GM23338 (cell line): ENCODE data around the gene GPR176. TPM values are rescaled to one million over a fixed set of nuclear protein-coding genes. Genes with fewer than 3 reads are reported as not detected.

Source experiments
- ATAC-seq: fragments of 200-7000 bp; cut with Tn5 transposase; 3 replicates; pipeline ENCODE4 v1.9.1; 2020
- DNase-seq: peaks from one replicate; pipeline ENCODE4 v3.0.0-alpha.2; 2015; ENCODE audit warnings: low spot score
- H2AFZ ChIP-seq: fragments of 200-600 bp; sonication (generic); 2 replicates; pipeline ENCODE4 v1.8.0; 2016; ENCODE audit warnings: antibody characterized with exemption, mild to moderate bottlenecking, moderate library complexity
- H3F3A ChIP-seq: fragments of 200-600 bp; sonication (generic); replicated peaks from 2 replicates; pipeline ENCODE4 v1.8.0; 2017; ENCODE audit warnings: antibody characterized with exemption, mixed run types, low read depth
- H3K27ac ChIP-seq: fragments of 200-600 bp; sonication (generic); 2 replicates; pipeline ENCODE4 v1.6.1; 2016; ENCODE audit warnings: low read depth
- H3K27me3 ChIP-seq: fragments of 200-600 bp; sonication (generic); 2 replicates; pipeline ENCODE4 v1.8.0; 2016; ENCODE audit warnings: mild to moderate bottlenecking, mixed run types, moderate library complexity; ENCODE audit not compliant: insufficient read depth
- H3K36me3 ChIP-seq: fragments of 200-600 bp; sonication (generic); 2 replicates; pipeline ENCODE4 v1.8.0; 2016; ENCODE audit warnings: mild to moderate bottlenecking; ENCODE audit not compliant: insufficient read depth
- H3K4me1 ChIP-seq: fragments of 200-600 bp; sonication (generic); 2 replicates; pipeline ENCODE4 v1.8.0; 2016; ENCODE audit warnings: mild to moderate bottlenecking, moderate library complexity; ENCODE audit not compliant: insufficient read depth
- H3K4me2 ChIP-seq: fragments of 200-600 bp; sonication (generic); 2 replicates; pipeline ENCODE4 v1.7.1; 2017; ENCODE audit warnings: mixed run types
- H3K4me3 ChIP-seq: fragments of 200-600 bp; sonication (generic); 2 replicates; pipeline ENCODE4 v1.6.1; 2016; ENCODE audit warnings: mixed run types
- H3K79me2 ChIP-seq: fragments of 200-600 bp; sonication (generic); replicated peaks from 2 replicates; pipeline ENCODE4 v1.8.0; 2017; ENCODE audit warnings: mild to moderate bottlenecking; ENCODE audit not compliant: insufficient read depth
- H3K9me2 ChIP-seq: fragments of 200-600 bp; sonication (generic); 2 replicates; pipeline ENCODE4 v1.8.0; 2017; ENCODE audit not compliant: insufficient read depth
- H4K20me1 ChIP-seq: fragments of 200-600 bp; sonication (generic); replicated peaks from 2 replicates; pipeline ENCODE4 v1.8.0; 2017; ENCODE audit warnings: mild to moderate bottlenecking; ENCODE audit not compliant: insufficient read depth
- H3K27ac Mint-ChIP-seq: 2 replicates; pipeline ENCODE4 v1.8.0; 2020; ENCODE audit warnings: inconsistent platforms, mild to moderate bottlenecking, moderate library complexity, mixed read lengths
- H3K27me3 Mint-ChIP-seq: 3 replicates; pipeline ENCODE4 v1.8.0; 2022; ENCODE audit warnings: low read depth, mild to moderate bottlenecking, moderate library complexity, mixed read lengths, inconsistent platforms; ENCODE audit not compliant: insufficient read depth, poor library complexity
- H3K36me3 Mint-ChIP-seq: 3 replicates; pipeline ENCODE4 v1.8.0; 2021; ENCODE audit warnings: low read depth, mild to moderate bottlenecking, inconsistent platforms, moderate library complexity, mixed read lengths
- H3K4me1 Mint-ChIP-seq: 3 replicates; pipeline ENCODE4 v1.8.0; 2020; ENCODE audit warnings: mild to moderate bottlenecking, inconsistent platforms, mixed read lengths
- H3K4me3 Mint-ChIP-seq: 3 replicates; pipeline ENCODE4 v1.8.0; 2021; ENCODE audit warnings: moderate library complexity, mild to moderate bottlenecking, inconsistent platforms, mixed read lengths
- H3K9me3 Mint-ChIP-seq: 3 replicates; pipeline ENCODE4 v1.8.0; 2020; ENCODE audit warnings: moderate library complexity, mild to moderate bottlenecking, inconsistent platforms, mixed read lengths
- CREB1 ChIP-seq: fragments of 250-450 bp; sonication (Bioruptor Pico); IDR thresholded peaks from 2 replicates; pipeline ENCODE4 v1.5.0; 2020; ENCODE audit warnings: low read depth, mild to moderate bottlenecking, moderate library complexity
- CTCF ChIP-seq, 2 experiments: fragments of 200-600 bp in 1 of 2; sonication (generic) in 1 of 2; conservative IDR thresholded peaks; 2 replicates each; pipeline versions ENCODE4 v1.5.1 to v1.6.1; 2016 to 2017; ENCODE audit warnings: antibody characterized with exemption in 2 of 2, low read depth in 2 of 2, mild to moderate bottlenecking in 2 of 2, moderate library complexity in 1 of 2
- EZH2 ChIP-seq: fragments of 200-600 bp; sonication (generic); IDR thresholded peaks from one replicate; pipeline ENCODE4 v1.8.0; 2017; ENCODE audit warnings: antibody characterized with exemption, mild to moderate bottlenecking, low read depth; ENCODE audit not compliant: unreplicated experiment
- EZH2phosphoT487 ChIP-seq: fragments of 200-600 bp; sonication (generic); IDR thresholded peaks from one replicate; pipeline ENCODE4 v1.8.1; 2018; ENCODE audit warnings: antibody characterized with exemption; ENCODE audit not compliant: unreplicated experiment
- JUNB ChIP-seq: IDR thresholded peaks from one replicate; pipeline ENCODE4 v1.6.1; 2016; ENCODE audit warnings: antibody characterized with exemption; ENCODE audit not compliant: unreplicated experiment
- NANOG ChIP-seq: IDR thresholded peaks from 2 replicates; pipeline ENCODE4 v1.6.1; 2016; ENCODE audit warnings: antibody characterized with exemption, borderline replicate concordance
- POLR2AphosphoS5 ChIP-seq: IDR thresholded peaks from 2 replicates; pipeline ENCODE4 v1.6.1; 2016; ENCODE audit warnings: antibody characterized with exemption, low read depth
- STAT1 ChIP-seq: IDR thresholded peaks from one replicate; pipeline ENCODE4 v1.6.1; 2016; ENCODE audit warnings: antibody characterized with exemption; ENCODE audit not compliant: unreplicated experiment
- ZNF114 ChIP-seq: fragments of 250-450 bp; sonication (Bioruptor Pico); IDR thresholded peaks from 2 replicates; pipeline ENCODE4 v1.5.0; 2020; ENCODE audit warnings: mild to moderate bottlenecking, moderate library complexity
- ZNF331 ChIP-seq: fragments of 250-450 bp; sonication (Bioruptor Pico); IDR thresholded peaks from 2 replicates; pipeline ENCODE4 v1.5.0; 2020; ENCODE audit warnings: low read depth, mild to moderate bottlenecking, moderate library complexity
- polyA plus RNA-seq: library from polyadenylated mRNA; unstranded; fragments of >200 nt; fragmentation: Nextera tagmentation; extraction: Ambion mirVana; gene quantifications from 2 replicates; pipeline ENCODE4 v1.2.1, GENCODE V29; 2016
- total RNA-seq: library from RNA; depleted of rRNA; stranded (reverse); fragments of >200 nt; shearing (Covaris generic); gene quantifications from 2 replicates; pipeline ENCODE4 v1.2.3, GENCODE V29; 2014
- TF ChIP-seq, protein P1 (sequence below): IDR thresholded peaks from 2 replicates; pipeline ENCODE4 v1.6.1; 2016; ENCODE audit warnings: antibody characterized with exemption
- TF ChIP-seq, protein P2 (sequence below): fragments of 250-450 bp; sonication (Bioruptor Pico); IDR thresholded peaks from 2 replicates; pipeline ENCODE4 v1.5.0; 2020; ENCODE audit warnings: mild to moderate bottlenecking, moderate library complexity
- TF ChIP-seq, protein P3 (sequence below): IDR thresholded peaks from one replicate; pipeline ENCODE4 v1.6.1; 2018; ENCODE audit warnings: antibody characterized with exemption; ENCODE audit not compliant: unreplicated experiment

The GPR176 gene
- total and polyA plus RNA-seq, 2 experiments from 2014 or later = 60.0 to 248 TPM

DNA sequence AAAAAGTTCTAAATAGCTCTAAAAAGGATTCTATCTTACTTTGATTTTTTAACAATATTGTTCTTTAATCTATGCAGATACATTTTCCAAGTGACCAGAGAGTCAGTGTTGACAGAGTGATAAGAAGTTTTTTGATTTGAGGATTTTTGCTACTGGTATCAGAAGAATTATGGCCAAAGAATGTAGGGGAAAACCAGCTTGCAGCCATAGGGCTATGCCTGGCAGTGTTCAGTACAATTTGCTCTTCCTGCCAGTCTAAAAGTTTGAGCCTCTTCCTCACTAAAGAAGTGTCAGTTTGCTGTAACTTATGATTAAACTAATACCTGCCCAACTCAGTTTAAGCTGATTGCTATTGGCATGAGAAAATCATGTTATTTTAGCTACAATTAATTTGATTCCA, 102.2 kb downstream of the GPR176 start:
- Mint-ChIP-seq H3K4me3 (no peak overlapping the region), H3K4me1 (peaks cover 62% of the 10 kb centered on the region), H3K27ac (peak overlapping the region; percentile 60; the same call in 1 of the 2 replicates), H3K9me3 (no peaks in the 10 kb centered on the region), H3K27me3 (peaks cover 2% of the 10 kb centered on the region), H3K36me3 (peaks cover 12% of the 10 kb centered on the region; the same call in 2 of the 3 replicates)
- H3K27ac ChIP-seq = 0 out of 2 replicates have a peak overlapping the region, but pooled peaks have one; percentile 12
- no peaks in the 10 kb centered on the region; the same call in 1 of the 2 replicates for H3F3A ChIP-seq
- TF ChIP-seq POLR2AphosphoS5 (no peak), ZNF331 (CRISPR knock-in tag) (no peak), STAT1 (no peak), EZH2 (no peak), NANOG (no peak), CTCF (conservative IDR thresholded peaks at IDR 0.05; ENCODE audit: low read depth in 2 of 2) (no peak), EZH2phosphoT487 (no peak), ZNF114 (CRISPR knock-in tag) (no peak), JUNB (no peak), CREB1 (CRISPR knock-in tag) (no peak)
- TF ChIP-seq, protein P1, sequence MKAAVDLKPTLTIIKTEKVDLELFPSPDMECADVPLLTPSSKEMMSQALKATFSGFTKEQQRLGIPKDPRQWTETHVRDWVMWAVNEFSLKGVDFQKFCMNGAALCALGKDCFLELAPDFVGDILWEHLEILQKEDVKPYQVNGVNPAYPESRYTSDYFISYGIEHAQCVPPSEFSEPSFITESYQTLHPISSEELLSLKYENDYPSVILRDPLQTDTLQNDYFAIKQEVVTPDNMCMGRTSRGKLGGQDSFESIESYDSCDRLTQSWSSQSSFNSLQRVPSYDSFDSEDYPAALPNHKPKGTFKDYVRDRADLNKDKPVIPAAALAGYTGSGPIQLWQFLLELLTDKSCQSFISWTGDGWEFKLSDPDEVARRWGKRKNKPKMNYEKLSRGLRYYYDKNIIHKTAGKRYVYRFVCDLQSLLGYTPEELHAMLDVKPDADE = no peak
- TF ChIP-seq, protein P2, sequence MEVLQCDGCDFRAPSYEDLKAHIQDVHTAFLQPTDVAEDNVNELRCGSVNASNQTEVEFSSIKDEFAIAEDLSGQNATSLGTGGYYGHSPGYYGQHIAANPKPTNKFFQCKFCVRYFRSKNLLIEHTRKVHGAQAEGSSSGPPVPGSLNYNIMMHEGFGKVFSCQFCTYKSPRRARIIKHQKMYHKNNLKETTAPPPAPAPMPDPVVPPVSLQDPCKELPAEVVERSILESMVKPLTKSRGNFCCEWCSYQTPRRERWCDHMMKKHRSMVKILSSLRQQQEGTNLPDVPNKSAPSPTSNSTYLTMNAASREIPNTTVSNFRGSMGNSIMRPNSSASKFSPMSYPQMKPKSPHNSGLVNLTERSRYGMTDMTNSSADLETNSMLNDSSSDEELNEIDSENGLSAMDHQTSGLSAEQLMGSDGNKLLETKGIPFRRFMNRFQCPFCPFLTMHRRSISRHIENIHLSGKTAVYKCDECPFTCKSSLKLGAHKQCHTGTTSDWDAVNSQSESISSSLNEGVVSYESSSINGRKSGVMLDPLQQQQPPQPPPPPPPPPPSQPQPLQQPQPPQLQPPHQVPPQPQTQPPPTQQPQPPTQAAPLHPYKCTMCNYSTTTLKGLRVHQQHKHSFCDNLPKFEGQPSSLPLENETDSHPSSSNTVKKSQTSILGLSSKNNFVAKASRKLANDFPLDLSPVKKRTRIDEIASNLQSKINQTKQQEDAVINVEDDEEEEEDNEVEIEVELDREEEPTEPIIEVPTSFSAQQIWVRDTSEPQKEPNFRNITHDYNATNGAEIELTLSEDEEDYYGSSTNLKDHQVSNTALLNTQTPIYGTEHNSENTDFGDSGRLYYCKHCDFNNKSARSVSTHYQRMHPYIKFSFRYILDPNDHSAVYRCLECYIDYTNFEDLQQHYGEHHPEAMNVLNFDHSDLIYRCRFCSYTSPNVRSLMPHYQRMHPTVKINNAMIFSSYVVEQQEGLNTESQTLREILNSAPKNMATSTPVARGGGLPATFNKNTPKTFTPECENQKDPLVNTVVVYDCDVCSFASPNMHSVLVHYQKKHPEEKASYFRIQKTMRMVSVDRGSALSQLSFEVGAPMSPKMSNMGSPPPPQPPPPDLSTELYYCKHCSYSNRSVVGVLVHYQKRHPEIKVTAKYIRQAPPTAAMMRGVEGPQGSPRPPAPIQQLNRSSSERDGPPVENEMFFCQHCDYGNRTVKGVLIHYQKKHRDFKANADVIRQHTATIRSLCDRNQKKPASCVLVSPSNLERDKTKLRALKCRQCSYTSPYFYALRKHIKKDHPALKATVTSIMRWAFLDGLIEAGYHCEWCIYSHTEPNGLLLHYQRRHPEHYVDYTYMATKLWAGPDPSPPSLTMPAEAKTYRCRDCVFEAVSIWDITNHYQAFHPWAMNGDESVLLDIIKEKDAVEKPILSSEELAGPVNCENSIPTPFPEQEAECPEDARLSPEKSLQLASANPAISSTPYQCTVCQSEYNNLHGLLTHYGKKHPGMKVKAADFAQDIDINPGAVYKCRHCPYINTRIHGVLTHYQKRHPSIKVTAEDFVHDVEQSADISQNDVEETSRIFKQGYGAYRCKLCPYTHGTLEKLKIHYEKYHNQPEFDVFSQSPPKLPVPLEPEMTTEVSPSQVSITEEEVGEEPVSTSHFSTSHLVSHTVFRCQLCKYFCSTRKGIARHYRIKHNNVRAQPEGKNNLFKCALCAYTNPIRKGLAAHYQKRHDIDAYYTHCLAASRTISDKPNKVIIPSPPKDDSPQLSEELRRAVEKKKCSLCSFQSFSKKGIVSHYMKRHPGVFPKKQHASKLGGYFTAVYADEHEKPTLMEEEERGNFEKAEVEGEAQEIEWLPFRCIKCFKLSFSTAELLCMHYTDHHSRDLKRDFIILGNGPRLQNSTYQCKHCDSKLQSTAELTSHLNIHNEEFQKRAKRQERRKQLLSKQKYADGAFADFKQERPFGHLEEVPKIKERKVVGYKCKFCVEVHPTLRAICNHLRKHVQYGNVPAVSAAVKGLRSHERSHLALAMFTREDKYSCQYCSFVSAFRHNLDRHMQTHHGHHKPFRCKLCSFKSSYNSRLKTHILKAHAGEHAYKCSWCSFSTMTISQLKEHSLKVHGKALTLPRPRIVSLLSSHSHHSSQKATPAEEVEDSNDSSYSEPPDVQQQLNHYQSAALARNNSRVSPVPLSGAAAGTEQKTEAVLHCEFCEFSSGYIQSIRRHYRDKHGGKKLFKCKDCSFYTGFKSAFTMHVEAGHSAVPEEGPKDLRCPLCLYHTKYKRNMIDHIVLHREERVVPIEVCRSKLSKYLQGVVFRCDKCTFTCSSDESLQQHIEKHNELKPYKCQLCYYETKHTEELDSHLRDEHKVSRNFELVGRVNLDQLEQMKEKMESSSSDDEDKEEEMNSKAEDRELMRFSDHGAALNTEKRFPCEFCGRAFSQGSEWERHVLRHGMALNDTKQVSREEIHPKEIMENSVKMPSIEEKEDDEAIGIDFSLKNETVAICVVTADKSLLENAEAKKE = no peak
- TF ChIP-seq, protein P3, sequence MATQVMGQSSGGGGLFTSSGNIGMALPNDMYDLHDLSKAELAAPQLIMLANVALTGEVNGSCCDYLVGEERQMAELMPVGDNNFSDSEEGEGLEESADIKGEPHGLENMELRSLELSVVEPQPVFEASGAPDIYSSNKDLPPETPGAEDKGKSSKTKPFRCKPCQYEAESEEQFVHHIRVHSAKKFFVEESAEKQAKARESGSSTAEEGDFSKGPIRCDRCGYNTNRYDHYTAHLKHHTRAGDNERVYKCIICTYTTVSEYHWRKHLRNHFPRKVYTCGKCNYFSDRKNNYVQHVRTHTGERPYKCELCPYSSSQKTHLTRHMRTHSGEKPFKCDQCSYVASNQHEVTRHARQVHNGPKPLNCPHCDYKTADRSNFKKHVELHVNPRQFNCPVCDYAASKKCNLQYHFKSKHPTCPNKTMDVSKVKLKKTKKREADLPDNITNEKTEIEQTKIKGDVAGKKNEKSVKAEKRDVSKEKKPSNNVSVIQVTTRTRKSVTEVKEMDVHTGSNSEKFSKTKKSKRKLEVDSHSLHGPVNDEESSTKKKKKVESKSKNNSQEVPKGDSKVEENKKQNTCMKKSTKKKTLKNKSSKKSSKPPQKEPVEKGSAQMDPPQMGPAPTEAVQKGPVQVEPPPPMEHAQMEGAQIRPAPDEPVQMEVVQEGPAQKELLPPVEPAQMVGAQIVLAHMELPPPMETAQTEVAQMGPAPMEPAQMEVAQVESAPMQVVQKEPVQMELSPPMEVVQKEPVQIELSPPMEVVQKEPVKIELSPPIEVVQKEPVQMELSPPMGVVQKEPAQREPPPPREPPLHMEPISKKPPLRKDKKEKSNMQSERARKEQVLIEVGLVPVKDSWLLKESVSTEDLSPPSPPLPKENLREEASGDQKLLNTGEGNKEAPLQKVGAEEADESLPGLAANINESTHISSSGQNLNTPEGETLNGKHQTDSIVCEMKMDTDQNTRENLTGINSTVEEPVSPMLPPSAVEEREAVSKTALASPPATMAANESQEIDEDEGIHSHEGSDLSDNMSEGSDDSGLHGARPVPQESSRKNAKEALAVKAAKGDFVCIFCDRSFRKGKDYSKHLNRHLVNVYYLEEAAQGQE = no peak
- no peak overlapping the region for H3K4me3 ChIP-seq
- peaks cover 27% of the 10 kb centered on the region for H4K20me1 ChIP-seq
- H3K9me2 ChIP-seq = 0 out of 2 replicates have a peak, but pooled peaks cover under 1% of the 10 kb centered on the region
- H3K79me2 ChIP-seq = peaks cover 100% of the 10 kb centered on the region
- peaks cover 53% of the 10 kb centered on the region for H3K4me1 ChIP-seq
- H3K4me2 ChIP-seq = peak overlapping the region; percentile 28; the same call in 1 of the 2 replicates
- no peak for DNase-seq
- no peak overlapping the region for H2AFZ ChIP-seq
- H3K27me3 ChIP-seq = no peaks in the 10 kb centered on the region
- H3K36me3 ChIP-seq = no peaks in the 10 kb centered on the region
- no peak for ATAC-seq
